Middle frontal gyrus (tissue), 1 donor: ENCODE measurements around the gene RASSF5.

Experiments used
- DNase-seq: peaks from one replicate; pipeline ENCODE4 v3.0.0-alpha.2; 2015; ENCODE audit warnings: low spot score; ENCODE audit errors: extremely low spot score

RASSF5 gene

GRCh38 chr1:206583707-206584648 lies 76.6 kb downstream of the RASSF5 start:
- peak; percentile 58 for DNase-seq

GRCh38 chr1:206584683-206585082 lies 77.4 kb downstream of the RASSF5 start:
- DNase-seq, result no peak

DNA sequence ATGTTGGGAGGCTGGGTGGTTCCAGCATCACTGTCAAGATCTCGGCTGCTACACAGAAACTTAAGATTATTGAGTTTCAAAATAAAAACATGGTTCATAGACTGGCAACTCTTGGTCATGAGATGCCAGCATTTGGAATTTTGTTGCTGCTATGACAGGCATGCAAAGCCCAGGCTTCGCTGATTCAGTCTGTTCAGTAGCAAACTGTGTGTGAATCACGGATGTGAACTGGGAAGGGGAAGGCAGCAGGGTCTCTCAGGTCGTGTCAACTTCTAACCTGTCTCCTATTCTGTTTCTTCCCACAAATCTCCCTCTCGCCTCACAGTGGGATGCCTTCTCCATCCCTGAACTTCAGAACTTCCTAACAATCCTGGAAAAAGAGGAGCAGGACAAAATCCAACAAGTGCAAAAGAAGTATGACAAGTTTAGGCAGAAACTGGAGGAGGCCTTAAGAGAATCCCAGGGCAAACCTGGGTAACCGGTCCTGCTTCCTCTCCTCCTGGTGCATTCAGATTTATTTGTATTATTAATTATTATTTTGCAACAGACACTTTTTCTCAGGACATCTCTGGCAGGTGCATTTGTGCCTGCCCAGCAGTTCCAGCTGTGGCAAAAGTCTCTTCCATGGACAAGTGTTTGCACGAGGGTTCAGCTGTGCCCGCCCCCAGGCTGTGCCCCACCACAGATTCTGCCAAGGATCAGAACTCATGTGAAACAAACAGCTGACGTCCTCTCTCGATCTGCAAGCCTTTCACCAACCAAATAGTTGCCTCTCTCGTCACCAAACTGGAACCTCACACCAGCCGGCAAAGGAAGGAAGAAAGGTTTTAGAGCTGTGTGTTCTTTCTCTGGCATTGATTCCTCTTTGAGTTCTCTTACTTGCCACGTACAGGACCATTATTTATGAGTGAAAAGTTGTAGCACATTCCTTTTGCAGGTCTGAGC lies 79.4 kb downstream of the RASSF5 start:
- no peak for DNase-seq

DNA sequence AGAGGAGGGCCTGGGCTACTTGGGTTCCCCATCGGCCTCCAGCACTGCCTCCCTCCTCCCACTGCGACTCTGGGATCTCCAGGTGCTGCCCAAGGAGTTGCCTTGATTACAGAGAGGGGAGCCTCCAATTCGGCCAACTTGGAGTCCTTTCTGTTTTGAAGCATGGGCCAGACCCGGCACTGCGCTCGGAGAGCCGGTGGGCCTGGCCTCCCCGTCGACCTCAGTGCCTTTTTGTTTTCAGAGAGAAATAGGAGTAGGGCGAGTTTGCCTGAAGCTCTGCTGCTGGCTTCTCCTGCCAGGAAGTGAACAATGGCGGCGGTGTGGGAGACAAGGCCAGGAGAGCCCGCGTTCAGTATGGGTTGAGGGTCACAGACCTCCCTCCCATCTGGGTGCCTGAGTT lies 80.6 kb downstream of the RASSF5 start:
- no peak for DNase-seq

DNA sequence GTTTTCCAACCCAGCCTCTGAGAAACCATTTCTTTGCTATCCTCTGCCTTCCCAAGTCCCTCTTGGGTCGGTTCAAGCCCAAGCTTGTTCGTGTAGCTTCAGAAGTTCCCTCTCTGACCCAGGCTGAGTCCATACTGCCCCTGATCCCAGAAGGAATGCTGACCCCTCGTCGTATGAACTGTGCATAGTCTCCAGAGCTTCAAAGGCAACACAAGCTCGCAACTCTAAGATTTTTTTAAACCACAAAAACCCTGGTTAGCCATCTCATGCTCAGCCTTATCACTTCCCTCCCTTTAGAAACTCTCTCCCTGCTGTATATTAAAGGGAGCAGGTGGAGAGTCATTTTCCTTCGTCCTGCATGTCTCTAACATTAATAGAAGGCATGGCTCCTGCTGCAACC lies 81.2 kb downstream of the RASSF5 start:
- no peak for DNase-seq

GRCh38 chr1:206589206-206589605 lies 81.9 kb downstream of the RASSF5 start:
- DNase-seq, result no peak

DNA sequence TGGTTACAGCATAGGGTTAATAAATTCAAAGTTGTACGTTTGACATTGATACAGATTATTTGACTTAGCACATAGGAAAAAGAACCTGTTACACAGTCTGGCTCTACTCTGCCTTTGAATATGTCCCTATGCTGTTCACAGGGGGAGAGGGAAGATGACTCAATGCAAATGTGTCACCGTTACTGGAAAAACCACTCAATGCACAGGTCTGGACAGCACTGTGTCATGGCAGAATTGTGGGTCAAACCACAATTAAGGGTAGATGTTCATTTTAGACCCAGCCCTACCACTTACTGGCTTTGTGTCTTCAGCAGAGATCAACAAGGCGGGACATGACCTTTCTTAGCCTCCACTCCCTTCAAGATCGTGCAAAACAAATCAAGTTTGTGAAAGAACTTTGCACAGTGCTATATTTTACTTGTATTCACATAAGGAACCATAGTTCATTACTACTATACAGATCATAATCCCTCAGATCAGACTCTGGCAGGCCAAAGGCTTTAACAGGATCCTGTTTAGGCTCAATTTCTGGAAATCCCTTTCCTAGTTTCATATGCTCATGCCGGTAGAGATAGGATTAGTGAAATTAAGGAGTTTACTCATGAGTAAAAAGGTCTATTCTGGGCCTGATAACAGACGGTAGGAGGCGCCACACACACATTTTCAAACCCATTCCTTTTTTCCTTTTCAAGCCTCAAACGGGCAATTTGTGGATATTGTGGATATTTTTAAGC lies 82.9 kb downstream of the RASSF5 start:
- DNase-seq, result no peak

DNA sequence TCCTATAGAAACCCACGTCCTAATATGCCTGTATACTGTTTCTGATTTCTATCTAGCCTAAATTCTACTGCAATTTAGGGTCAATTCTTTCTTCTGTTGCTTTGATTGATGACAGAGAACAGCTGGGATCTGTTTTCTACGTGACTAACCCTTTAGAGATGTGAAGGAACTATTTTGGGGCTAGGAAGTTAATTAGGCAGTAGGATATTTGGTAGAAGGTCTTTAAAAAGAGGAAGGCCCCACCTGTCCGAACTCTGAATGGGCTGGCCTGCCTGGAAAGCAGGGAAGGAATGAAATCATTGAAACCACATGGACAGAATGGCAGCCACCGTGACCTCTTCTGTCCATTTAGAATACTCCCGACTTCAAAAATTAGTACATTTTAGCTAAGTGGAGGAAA lies 83.9 kb downstream of the RASSF5 start:
- DNase-seq, result no peak

- no peak for DNase-seq
Measured at GRCh38 chr1:206591696-206592095, 84.4 kb downstream of the RASSF5 start.

GRCh38 chr1:206593351-206593925 lies 86.1 kb downstream of the RASSF5 start:
- no peak for DNase-seq

GRCh38 chr1:206595581-206596318 lies 88.4 kb downstream of the RASSF5 start:
- DNase-seq, result no peak

DNA sequence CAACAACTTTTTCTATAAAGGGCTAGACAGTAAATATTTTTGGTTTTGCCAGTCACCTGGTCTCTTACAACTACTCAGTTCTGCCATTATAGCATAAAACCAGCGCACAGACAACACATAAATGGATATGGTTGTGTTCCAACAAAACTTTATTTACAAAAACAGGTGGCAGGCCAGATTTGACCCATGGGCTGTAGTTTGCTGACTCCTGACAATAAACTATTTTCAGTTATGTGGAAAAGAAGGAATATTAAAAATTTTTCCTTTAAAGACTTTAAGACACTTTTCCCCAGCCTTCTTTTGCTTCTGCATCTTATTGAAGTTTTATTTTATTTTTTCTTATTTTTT lies 89.0 kb downstream of the RASSF5 start:
- no peak for DNase-seq

DNA sequence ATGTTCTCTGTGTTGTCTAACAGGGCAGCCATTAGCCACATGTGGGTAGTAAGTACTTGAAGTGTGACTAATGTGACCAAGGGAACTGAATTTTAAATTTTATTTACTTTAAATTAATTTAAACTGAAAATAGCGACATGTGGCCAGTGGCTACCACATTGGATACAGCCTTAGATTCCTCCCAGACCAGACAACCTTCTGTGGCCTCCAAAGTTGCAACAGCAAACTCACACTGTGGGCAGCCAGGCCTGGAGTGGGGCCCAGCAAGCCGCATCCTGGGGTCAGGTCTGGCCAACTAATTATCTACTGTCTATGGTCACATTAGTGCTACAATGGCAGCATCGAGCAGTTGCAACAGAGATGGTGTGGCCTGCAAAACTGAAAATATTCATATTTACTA lies 93.2 kb downstream of the RASSF5 start:
- DNase-seq, result no peak

GRCh38 chr1:206604861-206605260 lies 97.5 kb downstream of the RASSF5 start:
- no peak for DNase-seq

- DNase-seq, result no peak
Measured at GRCh38 chr1:206606867-206607266, 99.5 kb downstream of the RASSF5 start.

GRCh38 chr1:206608108-206608698 lies 100.9 kb downstream of the RASSF5 start:
- DNase-seq, result no peak

DNA sequence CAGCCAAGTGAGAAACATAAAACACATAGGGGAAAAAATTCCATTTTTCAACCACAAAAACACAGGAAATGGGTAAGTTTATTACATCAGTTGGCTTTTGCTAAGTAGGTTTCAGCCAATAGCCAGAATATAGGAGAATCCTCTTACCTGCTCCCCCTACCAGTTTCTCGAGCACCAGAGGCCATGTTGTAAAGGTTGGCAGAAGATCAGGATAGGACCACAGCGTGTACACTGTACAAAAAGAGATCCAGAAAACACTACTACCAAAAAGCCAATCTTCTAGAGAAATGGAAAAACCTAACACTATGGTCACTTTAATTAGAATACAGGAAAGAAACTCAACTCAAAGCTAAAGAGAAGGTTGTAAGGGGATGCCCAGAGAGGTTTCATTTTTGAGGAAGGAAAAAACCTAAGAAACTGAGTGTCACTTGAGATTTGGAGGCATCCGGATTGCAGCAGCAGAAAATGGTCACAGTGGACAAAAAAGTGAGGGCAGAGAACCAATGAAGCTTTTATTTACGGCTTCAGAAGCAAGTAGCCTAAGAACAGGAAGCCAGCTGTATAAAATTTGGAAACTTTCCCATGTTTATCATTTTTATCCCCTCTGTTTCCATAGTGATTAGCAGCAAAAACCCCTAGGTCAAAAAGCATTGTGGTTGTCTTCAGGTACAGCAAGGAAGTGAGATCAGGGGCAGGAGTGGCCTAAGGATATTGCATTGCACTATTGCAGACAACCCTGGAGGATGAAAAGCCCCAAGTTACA lies 102.1 kb downstream of the RASSF5 start:
- DNase-seq, result no peak

DNA sequence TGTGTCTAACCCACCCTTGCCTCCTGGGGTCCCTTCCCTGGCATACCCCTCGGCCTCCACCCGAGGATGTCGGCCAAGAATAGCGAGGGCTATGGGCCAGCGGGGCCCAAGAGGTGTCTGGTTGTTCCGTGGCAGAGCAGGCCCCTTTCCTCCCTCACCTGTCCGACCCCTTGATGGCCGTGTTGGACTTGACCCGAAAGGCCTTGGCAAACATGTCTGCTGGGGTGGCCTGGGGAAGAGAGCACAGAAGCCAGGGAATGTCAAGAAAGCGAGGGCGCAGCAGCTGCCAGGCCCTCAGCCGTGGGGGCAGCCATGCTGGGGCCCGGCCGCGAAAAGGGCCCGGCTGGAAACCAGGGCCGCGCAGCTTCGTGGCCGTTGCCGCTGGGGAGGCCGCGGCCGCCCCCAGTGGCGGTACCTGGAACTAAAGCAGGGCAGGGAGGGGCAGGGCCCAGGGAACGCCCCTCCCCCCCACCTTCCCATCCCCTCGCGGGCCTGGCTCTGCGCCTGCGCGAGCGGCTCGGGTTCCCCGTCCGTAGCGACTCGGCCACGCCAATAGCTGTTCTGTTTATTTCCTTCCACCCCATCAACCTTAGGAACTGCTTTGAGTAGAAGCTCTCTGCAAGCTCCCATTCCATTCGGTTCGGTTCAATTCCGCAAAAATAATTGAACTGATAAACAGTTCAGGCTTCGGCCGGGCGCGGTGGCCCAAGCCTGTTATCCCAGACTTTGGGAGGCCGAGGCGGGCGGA lies 105.0 kb downstream of the RASSF5 start, which contains the start of gene EIF2D:
Gene EIF2D, minus strand, starts transcription at position 337 of the 748 bp plus-strand sequence. Its CDS starts 123 bp downstream, at position 214.
- DNase-seq, result peak; percentile 91
